GM23338 (cell line): ENCODE results near the gene JMJD7. TPM values are rescaled to one million over a fixed set of nuclear protein-coding genes. Genes with fewer than 3 reads are reported as not detected.

Source experiments
- ATAC-seq: fragments of 200-7000 bp; cut with Tn5 transposase; 3 replicates; pipeline ENCODE4 v1.9.1; 2020
- DNase-seq: peaks from one replicate; pipeline ENCODE4 v3.0.0-alpha.2; 2015; ENCODE audit warnings: low spot score
- H2AFZ ChIP-seq: fragments of 200-600 bp; sonication (generic); 2 replicates; pipeline ENCODE4 v1.8.0; 2016; ENCODE audit warnings: antibody characterized with exemption, mild to moderate bottlenecking, moderate library complexity
- H3F3A ChIP-seq: fragments of 200-600 bp; sonication (generic); replicated peaks from 2 replicates; pipeline ENCODE4 v1.8.0; 2017; ENCODE audit warnings: antibody characterized with exemption, mixed run types, low read depth
- H3K27ac ChIP-seq: fragments of 200-600 bp; sonication (generic); 2 replicates; pipeline ENCODE4 v1.6.1; 2016; ENCODE audit warnings: low read depth
- H3K27me3 ChIP-seq: fragments of 200-600 bp; sonication (generic); 2 replicates; pipeline ENCODE4 v1.8.0; 2016; ENCODE audit warnings: mild to moderate bottlenecking, mixed run types, moderate library complexity; ENCODE audit not compliant: insufficient read depth
- H3K36me3 ChIP-seq: fragments of 200-600 bp; sonication (generic); 2 replicates; pipeline ENCODE4 v1.8.0; 2016; ENCODE audit warnings: mild to moderate bottlenecking; ENCODE audit not compliant: insufficient read depth
- H3K4me1 ChIP-seq: fragments of 200-600 bp; sonication (generic); 2 replicates; pipeline ENCODE4 v1.8.0; 2016; ENCODE audit warnings: mild to moderate bottlenecking, moderate library complexity; ENCODE audit not compliant: insufficient read depth
- H3K4me2 ChIP-seq: fragments of 200-600 bp; sonication (generic); 2 replicates; pipeline ENCODE4 v1.7.1; 2017; ENCODE audit warnings: mixed run types
- H3K4me3 ChIP-seq: fragments of 200-600 bp; sonication (generic); 2 replicates; pipeline ENCODE4 v1.6.1; 2016; ENCODE audit warnings: mixed run types
- H3K79me2 ChIP-seq: fragments of 200-600 bp; sonication (generic); replicated peaks from 2 replicates; pipeline ENCODE4 v1.8.0; 2017; ENCODE audit warnings: mild to moderate bottlenecking; ENCODE audit not compliant: insufficient read depth
- H3K9me2 ChIP-seq: fragments of 200-600 bp; sonication (generic); 2 replicates; pipeline ENCODE4 v1.8.0; 2017; ENCODE audit not compliant: insufficient read depth
- H4K20me1 ChIP-seq: fragments of 200-600 bp; sonication (generic); replicated peaks from 2 replicates; pipeline ENCODE4 v1.8.0; 2017; ENCODE audit warnings: mild to moderate bottlenecking; ENCODE audit not compliant: insufficient read depth
- H3K27ac Mint-ChIP-seq: 2 replicates; pipeline ENCODE4 v1.8.0; 2020; ENCODE audit warnings: inconsistent platforms, mild to moderate bottlenecking, moderate library complexity, mixed read lengths
- H3K27me3 Mint-ChIP-seq: 3 replicates; pipeline ENCODE4 v1.8.0; 2022; ENCODE audit warnings: low read depth, mild to moderate bottlenecking, moderate library complexity, mixed read lengths, inconsistent platforms; ENCODE audit not compliant: insufficient read depth, poor library complexity
- H3K36me3 Mint-ChIP-seq: 3 replicates; pipeline ENCODE4 v1.8.0; 2021; ENCODE audit warnings: low read depth, mild to moderate bottlenecking, inconsistent platforms, moderate library complexity, mixed read lengths
- H3K4me1 Mint-ChIP-seq: 3 replicates; pipeline ENCODE4 v1.8.0; 2020; ENCODE audit warnings: mild to moderate bottlenecking, inconsistent platforms, mixed read lengths
- H3K4me3 Mint-ChIP-seq: 3 replicates; pipeline ENCODE4 v1.8.0; 2021; ENCODE audit warnings: moderate library complexity, mild to moderate bottlenecking, inconsistent platforms, mixed read lengths
- H3K9me3 Mint-ChIP-seq: 3 replicates; pipeline ENCODE4 v1.8.0; 2020; ENCODE audit warnings: moderate library complexity, mild to moderate bottlenecking, inconsistent platforms, mixed read lengths
- CREB1 ChIP-seq: fragments of 250-450 bp; sonication (Bioruptor Pico); IDR thresholded peaks from 2 replicates; pipeline ENCODE4 v1.5.0; 2020; ENCODE audit warnings: low read depth, mild to moderate bottlenecking, moderate library complexity
- EZH2phosphoT487 ChIP-seq: fragments of 200-600 bp; sonication (generic); IDR thresholded peaks from one replicate; pipeline ENCODE4 v1.8.1; 2018; ENCODE audit warnings: antibody characterized with exemption; ENCODE audit not compliant: unreplicated experiment
- JUNB ChIP-seq: IDR thresholded peaks from one replicate; pipeline ENCODE4 v1.6.1; 2016; ENCODE audit warnings: antibody characterized with exemption; ENCODE audit not compliant: unreplicated experiment
- NANOG ChIP-seq: IDR thresholded peaks from 2 replicates; pipeline ENCODE4 v1.6.1; 2016; ENCODE audit warnings: antibody characterized with exemption, borderline replicate concordance
- POLR2AphosphoS5 ChIP-seq: IDR thresholded peaks from 2 replicates; pipeline ENCODE4 v1.6.1; 2016; ENCODE audit warnings: antibody characterized with exemption, low read depth
- STAT1 ChIP-seq: IDR thresholded peaks from one replicate; pipeline ENCODE4 v1.6.1; 2016; ENCODE audit warnings: antibody characterized with exemption; ENCODE audit not compliant: unreplicated experiment
- ZNF331 ChIP-seq: fragments of 250-450 bp; sonication (Bioruptor Pico); IDR thresholded peaks from 2 replicates; pipeline ENCODE4 v1.5.0; 2020; ENCODE audit warnings: low read depth, mild to moderate bottlenecking, moderate library complexity
- polyA plus RNA-seq: library from polyadenylated mRNA; unstranded; fragments of >200 nt; fragmentation: Nextera tagmentation; extraction: Ambion mirVana; gene quantifications from 2 replicates; pipeline ENCODE4 v1.2.1, GENCODE V29; 2016
- total RNA-seq: library from RNA; depleted of rRNA; stranded (reverse); fragments of >200 nt; shearing (Covaris generic); gene quantifications from 2 replicates; pipeline ENCODE4 v1.2.3, GENCODE V29; 2014
- TF ChIP-seq, protein P1 (sequence below): IDR thresholded peaks from 2 replicates; pipeline ENCODE4 v1.6.1; 2016; ENCODE audit warnings: antibody characterized with exemption
- TF ChIP-seq, protein P2 (sequence below): IDR thresholded peaks from one replicate; pipeline ENCODE4 v1.6.1; 2018; ENCODE audit warnings: antibody characterized with exemption; ENCODE audit not compliant: unreplicated experiment
- TF ChIP-seq, protein P3 (sequence below), 2 experiments: fragments of 200-600 bp in 1 of 2; sonication (generic) in 1 of 2; conservative IDR thresholded peaks; 2 replicates each; pipeline versions ENCODE4 v1.5.1 to v1.6.1; 2016 to 2017; ENCODE audit warnings: antibody characterized with exemption in 2 of 2, low read depth in 2 of 2, mild to moderate bottlenecking in 2 of 2, moderate library complexity in 1 of 2

The JMJD7 gene
- total and polyA plus RNA-seq, 2 experiments from 2014 or later: 8.5 to 9.2 TPM

DNA sequence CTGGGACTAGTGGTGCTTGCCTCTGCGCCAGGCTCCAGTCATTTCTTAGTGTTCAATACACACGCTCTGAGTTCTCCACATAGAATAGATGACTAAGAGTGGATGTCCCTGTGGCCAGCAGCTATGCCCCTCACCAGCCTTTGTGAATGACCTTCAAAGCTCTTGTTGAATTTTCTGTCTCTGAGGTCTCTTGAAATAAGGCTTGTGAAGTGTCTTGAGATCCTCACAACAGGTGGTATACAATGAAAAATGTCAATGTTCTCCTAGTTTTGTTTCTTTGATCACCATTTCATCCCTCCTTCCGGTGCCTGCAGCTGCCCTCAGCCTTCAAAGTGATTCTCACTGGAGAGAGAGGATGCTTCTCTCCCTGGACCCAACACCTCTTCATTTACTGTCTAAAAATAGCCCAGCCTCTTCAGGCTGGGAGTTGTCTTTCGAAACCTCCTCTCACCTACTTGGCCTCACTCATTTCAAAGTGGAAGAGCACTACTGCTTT lies 48.2 kb upstream of the JMJD7 start:
- Mint-ChIP-seq H3K27me3 (peaks cover 4% of the 10 kb centered on the region), H3K36me3 (no peaks in the 10 kb centered on the region), H3K4me3 (no peak overlapping the region; the same call in 2 of the 3 replicates), H3K9me3 (no peaks in the 10 kb centered on the region), H3K27ac (peak overlapping the region; percentile 19; the same call in 1 of the 2 replicates), H3K4me1 (peaks cover 52% of the 10 kb centered on the region)
- Histone ChIP-seq H3K27ac (no peak overlapping the region), H3K4me2 (no peak overlapping the region), H4K20me1 (no peaks in the 10 kb centered on the region), H2AFZ (no peak overlapping the region), H3K4me3 (no peak overlapping the region), H3K36me3 (no peaks in the 10 kb centered on the region), H3K4me1 (peaks cover 23% of the 10 kb centered on the region), H3K79me2 (peaks cover 27% of the 10 kb centered on the region), H3F3A (peaks cover 5% of the 10 kb centered on the region), H3K27me3 (no peaks in the 10 kb centered on the region), H3K9me2 (no peaks in the 10 kb centered on the region)
- no peak for TF ChIP-seq POLR2AphosphoS5
- TF ChIP-seq STAT1: no peak
- TF ChIP-seq CREB1 (CRISPR knock-in tag): no peak
- TF ChIP-seq, protein P1, sequence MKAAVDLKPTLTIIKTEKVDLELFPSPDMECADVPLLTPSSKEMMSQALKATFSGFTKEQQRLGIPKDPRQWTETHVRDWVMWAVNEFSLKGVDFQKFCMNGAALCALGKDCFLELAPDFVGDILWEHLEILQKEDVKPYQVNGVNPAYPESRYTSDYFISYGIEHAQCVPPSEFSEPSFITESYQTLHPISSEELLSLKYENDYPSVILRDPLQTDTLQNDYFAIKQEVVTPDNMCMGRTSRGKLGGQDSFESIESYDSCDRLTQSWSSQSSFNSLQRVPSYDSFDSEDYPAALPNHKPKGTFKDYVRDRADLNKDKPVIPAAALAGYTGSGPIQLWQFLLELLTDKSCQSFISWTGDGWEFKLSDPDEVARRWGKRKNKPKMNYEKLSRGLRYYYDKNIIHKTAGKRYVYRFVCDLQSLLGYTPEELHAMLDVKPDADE: no peak
- TF ChIP-seq EZH2phosphoT487: no peak
- TF ChIP-seq ZNF331 (CRISPR knock-in tag): no peak
- TF ChIP-seq, protein P2, sequence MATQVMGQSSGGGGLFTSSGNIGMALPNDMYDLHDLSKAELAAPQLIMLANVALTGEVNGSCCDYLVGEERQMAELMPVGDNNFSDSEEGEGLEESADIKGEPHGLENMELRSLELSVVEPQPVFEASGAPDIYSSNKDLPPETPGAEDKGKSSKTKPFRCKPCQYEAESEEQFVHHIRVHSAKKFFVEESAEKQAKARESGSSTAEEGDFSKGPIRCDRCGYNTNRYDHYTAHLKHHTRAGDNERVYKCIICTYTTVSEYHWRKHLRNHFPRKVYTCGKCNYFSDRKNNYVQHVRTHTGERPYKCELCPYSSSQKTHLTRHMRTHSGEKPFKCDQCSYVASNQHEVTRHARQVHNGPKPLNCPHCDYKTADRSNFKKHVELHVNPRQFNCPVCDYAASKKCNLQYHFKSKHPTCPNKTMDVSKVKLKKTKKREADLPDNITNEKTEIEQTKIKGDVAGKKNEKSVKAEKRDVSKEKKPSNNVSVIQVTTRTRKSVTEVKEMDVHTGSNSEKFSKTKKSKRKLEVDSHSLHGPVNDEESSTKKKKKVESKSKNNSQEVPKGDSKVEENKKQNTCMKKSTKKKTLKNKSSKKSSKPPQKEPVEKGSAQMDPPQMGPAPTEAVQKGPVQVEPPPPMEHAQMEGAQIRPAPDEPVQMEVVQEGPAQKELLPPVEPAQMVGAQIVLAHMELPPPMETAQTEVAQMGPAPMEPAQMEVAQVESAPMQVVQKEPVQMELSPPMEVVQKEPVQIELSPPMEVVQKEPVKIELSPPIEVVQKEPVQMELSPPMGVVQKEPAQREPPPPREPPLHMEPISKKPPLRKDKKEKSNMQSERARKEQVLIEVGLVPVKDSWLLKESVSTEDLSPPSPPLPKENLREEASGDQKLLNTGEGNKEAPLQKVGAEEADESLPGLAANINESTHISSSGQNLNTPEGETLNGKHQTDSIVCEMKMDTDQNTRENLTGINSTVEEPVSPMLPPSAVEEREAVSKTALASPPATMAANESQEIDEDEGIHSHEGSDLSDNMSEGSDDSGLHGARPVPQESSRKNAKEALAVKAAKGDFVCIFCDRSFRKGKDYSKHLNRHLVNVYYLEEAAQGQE: no peak
- TF ChIP-seq NANOG: no peak
- TF ChIP-seq JUNB: no peak
- TF ChIP-seq, protein P3, sequence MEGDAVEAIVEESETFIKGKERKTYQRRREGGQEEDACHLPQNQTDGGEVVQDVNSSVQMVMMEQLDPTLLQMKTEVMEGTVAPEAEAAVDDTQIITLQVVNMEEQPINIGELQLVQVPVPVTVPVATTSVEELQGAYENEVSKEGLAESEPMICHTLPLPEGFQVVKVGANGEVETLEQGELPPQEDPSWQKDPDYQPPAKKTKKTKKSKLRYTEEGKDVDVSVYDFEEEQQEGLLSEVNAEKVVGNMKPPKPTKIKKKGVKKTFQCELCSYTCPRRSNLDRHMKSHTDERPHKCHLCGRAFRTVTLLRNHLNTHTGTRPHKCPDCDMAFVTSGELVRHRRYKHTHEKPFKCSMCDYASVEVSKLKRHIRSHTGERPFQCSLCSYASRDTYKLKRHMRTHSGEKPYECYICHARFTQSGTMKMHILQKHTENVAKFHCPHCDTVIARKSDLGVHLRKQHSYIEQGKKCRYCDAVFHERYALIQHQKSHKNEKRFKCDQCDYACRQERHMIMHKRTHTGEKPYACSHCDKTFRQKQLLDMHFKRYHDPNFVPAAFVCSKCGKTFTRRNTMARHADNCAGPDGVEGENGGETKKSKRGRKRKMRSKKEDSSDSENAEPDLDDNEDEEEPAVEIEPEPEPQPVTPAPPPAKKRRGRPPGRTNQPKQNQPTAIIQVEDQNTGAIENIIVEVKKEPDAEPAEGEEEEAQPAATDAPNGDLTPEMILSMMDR (conservative IDR thresholded peaks at IDR 0.05; ENCODE audit: low read depth in 2 of 2): no peak
- DNase-seq: no peak
- ATAC-seq: no peak
